Measurements from ENCODE around the gene MSANTD3.
"Not testable (repeated sequence)": the region's sequence is repeated elsewhere in the genome, so short reads cannot be mapped to it uniquely, and the experiment has no call there.

MSANTD3 gene, protein sequence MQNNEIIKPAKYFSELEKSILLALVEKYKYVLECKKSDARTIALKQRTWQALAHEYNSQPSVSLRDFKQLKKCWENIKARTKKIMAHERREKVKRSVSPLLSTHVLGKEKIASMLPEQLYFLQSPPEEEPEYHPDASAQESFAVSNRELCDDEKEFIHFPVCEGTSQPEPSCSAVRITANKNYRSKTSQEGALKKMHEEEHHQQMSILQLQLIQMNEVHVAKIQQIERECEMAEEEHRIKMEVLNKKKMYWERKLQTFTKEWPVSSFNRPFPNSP

DNA sequence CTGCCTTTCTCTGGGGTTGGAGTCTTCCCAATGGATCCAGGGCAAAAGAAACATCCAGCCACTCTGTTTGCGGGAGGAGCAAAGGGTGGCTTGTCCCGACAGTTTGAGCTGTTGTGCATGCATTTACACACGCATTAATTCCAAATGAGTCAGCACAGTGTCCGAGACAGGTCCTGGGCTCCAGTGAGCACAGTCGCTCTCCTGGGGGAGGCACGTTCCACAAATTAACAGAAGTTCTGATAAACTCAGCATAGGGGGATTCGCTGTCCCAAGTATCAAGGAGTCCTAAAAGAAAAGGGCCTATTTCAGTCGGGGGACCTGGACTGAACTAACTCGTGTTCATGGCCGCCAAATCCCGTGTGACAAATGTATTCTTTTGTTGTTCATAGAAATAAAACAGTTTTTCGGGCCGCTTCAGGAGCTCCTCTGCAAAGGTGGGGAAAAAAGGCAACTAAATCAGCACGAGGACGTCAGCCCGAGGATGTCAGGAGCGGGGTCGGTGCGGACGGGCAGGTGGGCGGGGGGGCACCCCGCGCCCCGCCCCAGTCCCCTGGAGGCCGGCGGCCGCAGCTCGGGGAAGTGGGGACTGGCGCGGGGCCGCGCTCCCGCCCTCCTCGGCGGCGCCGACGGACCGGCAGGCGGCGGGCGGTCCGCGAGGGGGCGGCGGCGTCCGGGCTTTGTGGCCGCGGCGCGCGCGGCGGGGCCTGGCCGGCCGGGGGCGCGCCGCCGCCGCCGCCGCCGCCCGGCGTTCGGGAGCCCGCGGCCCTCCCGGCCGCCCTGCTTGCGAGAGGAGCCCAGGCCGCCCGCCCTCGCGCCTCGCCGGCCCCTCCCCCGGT lies at the start of gene MSANTD3:
Gene MSANTD3 (plus strand): TSS at position 614 of the 836 bp plus-strand sequence. CDS start 14,796 bp downstream, outside the sequence.
- no peak for DNase-seq

DNA sequence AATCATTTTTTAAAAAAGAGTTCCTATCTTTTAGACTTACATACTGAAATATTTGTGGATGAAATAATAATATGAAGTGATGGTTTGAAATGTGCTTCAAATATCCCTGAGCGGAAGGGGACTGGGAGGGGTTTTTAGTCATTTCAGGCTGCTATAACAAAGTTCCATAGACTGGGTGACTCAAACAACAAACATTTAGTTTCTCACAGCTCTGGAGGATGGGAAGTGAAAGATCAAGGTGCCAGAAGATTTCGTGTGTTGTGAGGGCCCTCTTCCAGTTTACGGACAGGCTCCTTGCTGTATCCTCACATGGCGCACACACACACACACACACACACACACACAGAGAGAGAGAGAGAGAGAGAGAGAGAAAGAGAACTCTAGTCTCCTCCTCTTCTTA lies 47.1 kb upstream of the MSANTD3 start:
- DNase-seq, result no peak

DNA sequence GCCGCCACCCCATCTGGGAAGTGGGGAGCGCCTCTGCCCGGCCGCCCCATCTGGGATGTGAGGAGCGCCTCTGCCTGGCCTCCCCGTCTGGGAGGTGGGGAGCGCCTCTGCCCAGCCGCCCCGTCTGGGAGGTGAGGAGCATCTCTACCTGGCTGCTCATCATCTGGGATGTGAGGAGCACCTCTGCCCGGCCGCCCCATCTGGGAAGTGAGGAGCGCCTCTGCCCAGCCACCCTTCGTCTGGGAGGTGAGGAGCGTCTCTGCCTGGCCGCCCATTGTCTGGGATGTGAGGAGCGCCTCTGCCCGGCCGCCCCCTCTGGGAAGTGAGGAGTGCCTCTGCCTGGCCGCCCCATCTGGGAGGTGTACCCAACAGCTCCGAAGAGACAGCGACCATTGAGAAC lies 34.0 kb upstream of the MSANTD3 start:
- DNase-seq, result not testable (repeated sequence)

DNA sequence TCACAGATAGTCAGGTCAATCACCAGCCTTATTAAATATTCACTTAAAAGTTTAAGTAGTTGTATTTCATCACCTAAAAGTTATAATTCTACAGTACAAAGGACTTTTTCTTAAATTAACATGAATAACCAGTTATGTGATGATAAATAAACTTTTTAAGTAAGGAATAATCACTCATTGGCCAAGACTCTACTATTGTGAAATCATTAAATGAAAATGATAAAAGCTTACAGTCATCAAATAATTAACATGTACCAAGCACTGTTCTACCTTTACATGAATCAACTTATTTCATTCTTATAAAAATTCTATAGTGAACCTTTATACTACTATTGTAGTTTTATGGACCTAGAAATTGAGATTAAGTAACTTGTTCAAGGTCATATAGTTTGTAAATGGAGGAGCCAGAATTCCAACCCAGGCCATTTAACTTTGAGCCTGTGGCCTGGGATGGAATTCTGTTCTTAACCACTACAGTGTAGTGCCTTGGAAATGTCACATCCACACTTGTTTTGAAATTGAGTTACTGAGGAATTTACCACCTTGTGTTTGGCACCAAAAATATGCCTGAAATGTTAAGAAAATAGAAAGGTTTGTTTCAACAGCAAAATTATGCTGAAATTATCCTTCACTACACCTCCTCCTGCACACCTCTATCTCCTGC lies 32.8 kb upstream of the MSANTD3 start:
- DNase-seq, result no peak

DNA sequence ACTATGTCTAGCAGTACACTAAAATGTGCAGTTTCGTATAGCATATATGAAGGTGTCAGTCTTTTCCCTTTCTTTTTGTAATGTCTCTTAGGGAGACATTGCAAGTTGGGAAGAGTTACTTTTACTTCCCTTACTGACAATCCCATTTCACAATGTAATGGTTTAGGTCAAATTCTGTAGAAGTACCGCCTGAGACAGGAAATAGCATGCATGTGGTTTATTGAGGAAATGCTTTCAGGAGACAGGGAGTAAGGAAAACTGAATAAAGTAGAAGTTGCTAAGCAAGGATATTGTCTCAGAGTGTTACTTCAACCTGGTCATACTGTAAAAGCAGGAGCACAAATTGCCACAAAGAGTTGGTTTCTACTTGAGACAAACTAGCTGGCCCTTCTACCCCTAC lies 32.1 kb upstream of the MSANTD3 start:
- DNase-seq, result no peak

DNA sequence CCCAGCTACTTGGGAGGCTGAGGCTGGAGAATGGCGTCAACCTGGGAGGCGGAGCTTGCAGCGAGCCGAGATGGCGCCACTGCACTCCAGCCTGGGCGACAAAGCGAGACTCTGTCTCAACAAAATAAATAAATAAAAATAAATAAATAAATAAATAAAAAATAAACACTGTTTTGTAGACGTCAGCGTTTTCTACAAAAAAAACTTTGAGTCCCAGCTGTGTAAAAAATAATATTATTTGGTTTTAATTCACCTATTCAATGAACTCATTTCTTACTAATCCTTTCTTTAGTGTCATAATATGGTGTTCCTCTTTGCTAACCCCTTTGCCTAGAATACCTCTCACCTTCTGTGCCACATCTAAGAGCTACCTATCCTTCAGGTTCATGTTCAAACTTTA lies 30.2 kb upstream of the MSANTD3 start:
- DNase-seq, result no peak

DNA sequence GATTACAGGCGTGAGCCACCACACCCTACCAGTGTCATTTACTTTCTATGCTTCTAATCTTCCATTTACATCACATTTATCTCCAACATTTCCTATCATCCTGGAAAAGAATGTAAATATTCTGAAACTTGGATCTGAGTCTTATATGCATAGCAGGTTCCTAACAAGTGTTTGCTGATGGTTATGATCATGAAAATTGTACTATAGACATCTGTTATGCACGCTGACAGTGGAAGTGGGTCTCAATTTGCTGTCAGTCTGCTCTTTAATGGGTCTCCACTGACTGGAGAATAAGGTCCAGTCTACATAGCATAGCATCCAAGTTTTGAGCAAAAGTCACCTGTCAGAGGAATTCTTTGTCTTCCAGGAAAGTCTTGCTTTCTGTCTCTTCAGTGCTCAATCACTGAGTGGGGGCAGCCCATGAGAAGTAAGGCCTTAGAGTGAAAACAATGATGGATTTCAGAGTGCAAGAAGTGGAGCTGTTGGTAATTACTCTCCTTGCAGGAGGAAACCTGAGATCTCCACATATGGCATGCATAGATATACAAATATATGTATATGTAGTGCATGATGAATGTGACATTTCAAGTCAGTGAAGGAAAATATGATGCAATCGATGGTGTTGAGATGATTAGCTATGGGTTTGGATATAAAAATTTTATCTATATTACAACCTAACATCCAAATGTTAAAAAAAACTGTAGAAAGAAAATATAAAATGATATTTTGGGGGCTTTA lies 29.2 kb upstream of the MSANTD3 start:
- DNase-seq, result no peak

DNA sequence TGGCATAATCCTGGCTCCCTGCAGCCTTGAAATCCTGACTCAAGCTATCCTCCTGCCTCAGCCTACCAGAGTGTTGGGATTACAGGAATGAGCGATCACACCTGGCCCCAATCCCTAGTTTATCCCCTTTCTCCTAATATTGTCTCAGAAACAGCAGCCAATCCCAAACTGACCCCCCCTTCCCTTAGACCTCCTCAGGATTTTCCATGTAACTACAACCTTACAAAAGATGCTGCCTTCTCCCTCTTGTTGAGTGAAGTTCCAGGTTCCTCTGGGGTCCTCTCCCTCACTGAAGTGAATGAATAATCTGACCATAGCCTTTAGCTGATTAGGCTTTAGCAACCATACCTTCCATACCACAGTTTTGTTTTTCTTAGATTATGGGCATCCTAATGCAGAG lies 25.9 kb upstream of the MSANTD3 start:
- DNase-seq, result no peak

DNA sequence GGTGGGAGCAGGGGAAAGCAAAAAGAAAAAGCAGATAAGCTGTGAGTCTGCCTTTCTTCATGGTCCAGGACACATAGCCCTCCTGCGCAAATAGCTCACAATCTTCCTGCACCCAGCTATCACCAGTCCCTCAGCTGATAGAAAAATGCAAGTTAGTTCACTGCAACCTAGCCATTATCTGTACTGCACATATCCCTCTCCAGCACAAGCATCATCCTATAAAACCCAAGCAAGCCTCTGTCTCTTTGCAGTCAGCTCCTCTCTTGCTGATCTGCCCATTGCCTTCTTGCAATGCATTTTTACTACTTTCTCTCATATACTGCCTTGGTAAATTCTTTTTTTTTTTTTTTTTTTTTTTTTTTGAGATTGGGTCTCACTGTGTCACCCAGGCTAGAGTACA lies 20.0 kb upstream of the MSANTD3 start:
- DNase-seq, result no peak

DNA sequence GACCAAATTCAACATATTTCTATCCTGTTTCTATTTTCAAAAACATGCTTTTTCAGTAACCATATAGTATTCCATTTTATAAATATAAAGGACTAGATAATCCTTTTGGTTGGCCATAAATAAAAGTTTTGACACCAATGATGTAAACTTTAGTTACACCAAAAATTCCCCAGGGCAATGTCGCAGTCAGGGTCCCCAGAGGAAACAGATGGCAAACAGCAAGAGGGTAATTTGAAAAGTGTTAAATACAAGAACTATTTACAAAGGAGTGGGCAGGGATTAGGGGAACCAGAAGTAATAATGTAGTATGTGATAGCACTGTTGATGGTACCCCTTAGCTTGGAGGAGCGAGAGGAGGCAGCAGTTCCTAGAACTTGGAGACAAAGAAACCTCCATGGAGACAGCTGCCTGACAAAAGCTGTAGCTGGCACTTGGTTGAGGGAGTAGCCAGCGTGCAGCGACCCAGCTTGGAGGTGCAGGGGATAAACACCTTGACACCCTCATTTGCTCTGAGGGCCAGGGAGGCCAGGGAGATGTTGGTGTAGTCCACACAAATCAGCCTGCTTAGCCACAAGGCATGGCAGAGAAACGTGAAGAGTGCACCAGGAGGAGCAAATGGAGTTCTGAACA lies 18.3 kb upstream of the MSANTD3 start:
- no peak for DNase-seq

DNA sequence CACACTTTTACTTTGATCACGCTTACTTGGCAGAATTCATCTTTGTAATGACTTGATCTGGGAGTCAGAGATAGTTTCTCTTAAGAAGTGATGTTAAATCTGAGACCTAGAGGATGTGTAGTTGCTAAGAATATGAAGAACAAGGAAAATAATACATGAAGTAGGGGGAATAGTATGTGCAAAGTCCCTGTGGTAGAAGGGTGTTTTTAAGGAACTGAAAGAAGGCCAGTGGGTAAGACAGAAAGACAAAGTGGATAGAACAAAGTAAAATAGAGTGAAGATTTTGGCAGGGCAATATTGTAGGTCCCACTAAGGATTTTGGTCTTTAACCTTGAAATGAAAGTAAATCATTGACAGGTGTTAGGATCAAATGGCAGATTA lies 17.8 kb upstream of the MSANTD3 start:
- DNase-seq, result no peak

DNA sequence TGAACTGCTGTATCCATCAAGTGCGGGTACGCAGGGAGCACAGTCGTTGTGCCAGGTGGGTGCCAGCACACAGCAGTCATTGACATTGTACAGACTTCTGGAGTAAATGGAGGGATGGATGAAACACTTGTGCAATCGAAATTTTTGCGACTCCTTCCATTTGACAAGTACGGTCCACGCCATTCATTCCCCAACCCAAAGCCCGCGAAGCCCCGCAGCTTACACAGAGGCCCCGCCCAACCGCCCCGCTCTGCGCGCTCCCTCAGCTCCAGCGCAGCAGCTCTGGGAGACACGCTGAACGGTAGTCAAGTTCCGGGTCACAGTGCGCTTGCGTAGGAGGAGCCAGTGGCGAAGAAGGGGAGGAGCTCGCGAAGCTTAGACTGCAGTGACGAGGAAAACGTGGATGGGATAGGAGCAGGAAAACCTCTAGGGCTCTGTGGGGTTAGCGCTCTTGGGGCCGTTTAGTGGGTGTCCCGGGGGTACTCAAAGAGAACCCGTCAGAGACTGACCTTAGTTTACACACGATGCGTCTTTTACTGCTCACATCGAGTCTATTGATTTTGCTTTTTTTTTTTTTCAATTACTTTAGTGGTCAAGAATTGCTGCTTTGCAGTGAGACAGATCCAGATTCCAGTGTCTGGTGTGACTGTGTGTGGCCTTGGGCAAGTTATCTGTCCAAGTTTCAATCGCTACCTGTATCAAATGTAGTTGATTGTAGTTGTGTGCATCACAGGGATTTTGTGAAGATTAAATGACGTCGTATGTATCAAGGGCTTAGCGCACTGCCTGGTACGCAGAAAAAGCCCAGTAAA lies 15.3 kb upstream of the MSANTD3 start:
- DNase-seq, result peak; percentile 37

DNA sequence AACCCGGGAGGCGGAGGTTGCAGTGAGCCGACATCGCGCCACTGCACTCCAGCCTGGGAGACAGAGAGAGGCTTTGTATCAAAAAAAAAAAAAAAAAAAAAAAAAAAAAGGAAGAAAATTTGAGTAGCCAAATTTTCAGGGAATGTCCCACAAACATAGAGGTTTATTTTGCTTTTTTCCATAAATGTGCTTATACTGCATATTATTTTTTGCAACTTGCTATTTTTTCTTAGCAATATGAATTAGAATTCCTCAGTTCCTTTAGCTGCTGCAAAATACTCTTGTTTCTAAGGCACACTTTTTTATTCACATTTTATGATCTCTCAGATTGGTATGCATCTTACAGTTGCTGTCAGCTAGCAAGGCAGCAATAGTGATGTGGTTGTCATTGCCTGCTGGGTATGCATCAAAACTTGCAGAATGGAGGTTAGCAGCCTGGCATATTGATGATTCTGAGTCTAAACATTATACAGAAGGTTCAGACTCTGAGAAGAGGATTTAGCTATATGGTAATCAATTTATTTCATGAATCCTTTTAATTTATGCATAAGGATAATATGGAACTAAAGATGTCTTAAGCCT lies 13.0 kb upstream of the MSANTD3 start:
- no peak for DNase-seq

DNA sequence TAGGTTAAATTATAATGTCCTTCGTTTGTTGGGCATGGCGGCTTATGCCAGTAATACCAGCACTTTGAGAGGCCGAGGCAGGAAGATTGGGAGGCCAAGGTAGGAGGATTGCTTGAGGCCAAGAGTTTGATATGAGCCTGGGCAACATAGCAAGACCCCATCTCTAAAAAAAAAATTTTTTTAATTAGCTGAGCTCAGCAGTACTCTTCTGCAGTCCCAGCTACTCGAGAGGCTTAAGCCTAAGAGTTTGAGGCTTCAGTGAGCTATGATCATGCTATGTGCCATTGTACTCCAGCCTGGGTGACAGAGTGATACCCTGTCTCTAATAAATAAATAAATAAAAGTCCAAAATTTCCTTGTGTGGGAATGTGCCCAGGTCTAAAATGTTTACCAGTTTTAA lies 9.1 kb upstream of the MSANTD3 start:
- no peak for DNase-seq

DNA sequence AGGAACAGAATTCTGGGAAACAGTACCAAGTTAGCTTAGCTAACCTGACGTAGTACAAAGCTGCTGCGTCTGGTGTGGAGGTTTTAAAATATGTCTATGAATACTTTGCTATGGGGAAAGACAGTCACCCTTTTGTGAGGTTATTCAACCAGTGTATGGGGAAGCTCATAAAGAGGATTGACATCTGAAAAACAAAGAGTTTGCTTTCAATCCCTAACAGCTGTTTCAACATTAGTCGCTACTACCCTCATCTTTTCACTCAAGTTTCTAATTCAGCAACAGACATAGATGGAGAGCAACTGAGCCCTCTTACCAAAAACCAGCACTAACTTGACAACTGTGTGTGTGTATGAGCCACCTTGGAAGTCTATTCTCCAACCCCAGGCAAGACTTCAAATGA lies 7.8 kb upstream of the MSANTD3 start:
- DNase-seq, result no peak

DNA sequence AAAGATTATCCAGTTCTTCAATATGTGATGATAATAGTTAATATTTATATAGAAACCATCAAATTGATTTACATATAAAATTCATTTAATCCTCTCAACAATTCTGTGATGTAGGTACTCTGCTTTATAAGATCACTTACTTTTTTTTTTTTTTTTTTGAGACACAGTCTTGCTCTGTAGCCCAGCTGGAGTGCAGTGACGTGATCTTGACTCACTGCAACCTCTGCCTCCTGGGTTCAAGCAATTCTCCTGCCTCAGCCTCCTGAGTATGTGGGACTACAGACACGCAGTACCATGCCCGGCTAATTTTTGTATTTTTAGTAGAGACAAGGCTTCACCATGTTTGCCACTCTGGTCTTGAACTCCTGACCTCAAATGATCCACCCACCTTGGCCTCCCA lies 5.8 kb upstream of the MSANTD3 start:
- DNase-seq, result not testable (repeated sequence)

DNA sequence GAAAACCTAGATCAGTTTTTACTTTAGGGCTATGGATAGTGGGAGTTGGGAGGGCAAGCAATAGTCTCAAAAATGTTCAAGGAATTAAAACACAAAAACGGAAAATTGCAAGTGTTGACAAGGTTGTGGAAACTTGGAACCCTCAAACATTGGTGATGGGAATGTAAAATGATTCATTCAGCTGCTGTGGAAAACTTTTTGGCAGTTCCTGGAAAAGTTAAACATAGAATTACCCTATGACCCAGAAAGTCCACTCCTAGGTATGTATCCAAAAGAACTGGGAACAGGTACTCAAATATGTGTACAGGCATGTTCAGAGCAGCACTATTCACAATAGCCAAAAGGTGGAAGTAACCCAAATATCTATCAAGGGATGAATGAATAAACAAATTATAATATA lies 1.2 kb upstream of the MSANTD3 start:
- DNase-seq, result no peak

DNA sequence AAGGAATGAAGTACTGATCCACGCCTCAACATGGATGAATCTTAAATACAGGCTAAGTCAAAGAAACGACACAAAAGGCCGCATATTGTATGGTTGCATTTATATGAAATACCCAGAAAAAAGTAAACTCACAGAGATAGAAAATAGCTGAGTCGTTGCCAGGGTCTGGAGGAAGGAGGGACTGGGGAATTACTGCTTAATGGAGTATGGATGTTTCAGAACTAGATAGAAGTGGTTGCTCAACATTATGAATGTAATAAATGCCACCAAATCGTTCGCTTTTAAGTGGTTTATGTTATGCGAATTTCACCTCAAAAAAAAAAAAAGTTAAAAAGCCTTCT lies 784 bp upstream of the MSANTD3 start:
- no peak for DNase-seq

DNA sequence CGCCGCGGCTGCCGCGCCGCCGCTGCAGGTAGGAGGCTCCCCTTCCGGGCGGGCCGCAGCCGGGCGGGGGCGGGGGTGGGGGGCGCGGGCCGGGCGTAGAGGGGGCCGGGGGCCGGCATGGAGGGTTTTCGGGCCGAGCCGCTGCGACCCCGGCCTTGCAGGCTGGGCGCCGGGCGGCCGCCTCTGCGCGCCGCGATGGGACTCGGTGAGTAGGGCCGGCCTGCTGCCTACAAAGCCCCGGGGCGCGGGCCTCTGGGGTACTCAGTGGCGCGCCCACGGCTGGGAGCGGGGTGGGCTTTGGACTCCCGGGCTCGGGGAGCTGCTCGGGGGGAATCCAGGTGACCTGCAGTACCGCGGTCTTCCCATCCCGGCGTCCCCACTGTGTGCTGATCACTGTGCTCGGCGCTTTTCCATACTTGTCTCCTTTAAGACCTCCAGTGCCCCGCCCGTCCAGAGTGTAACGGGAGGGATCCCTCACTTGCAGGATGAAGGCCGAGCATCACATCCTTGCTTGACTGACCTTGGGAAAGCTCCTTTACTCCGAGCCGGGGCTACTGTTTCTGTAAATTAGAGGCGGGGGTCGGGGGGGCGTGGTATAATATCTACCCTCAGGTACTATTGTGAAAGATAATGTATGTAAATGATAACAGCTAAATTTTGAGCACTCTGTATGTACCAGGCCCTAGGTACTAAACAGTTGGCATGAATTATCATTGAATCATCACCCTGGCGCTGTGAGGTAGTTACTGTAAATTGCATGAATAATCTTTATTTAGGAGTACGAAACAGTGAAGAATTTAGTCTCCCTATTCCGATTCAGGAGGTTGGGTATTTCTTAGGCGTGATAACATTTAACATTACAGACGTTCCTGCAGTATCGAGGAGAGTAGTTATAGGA lies 672 bp downstream of the MSANTD3 start:
- DNase-seq, result no peak

DNA sequence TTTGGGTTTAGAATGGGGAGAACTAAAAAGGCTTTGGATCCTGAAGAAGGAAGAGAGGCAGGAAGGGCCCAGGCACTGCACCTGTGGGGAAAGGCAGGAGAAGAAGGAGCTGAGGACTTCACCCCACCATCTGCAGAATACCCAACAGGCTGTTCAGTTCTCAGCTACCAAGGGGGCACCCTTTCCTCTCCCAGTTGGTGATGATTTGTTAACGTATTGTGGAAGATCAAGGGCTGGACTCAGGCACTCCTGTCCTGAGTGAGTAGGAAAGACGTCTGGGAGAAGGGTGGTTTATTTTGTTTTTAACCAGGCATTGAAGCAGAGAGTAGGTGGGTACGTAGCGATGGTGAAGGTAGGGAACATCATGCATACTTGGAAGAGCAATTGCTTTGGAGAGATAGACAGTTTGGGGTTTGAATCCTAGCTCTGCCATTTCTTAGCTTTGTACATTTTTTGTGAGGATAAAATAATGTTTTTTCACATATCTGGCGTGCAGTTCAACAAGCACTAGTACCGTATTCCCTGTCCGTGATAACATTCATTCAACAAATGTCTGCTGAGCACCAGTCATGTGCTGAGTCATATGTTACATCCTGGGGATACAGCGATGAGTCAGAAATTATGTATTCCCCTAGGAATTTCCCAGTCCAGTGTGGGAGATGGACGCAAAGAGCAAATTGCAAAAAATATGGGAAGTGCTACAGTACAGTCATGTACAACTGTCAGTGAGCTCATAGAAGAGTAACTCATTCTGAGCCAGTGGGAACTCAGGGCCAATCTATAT lies 2.1 kb downstream of the MSANTD3 start:
- DNase-seq, result no peak
